Ishikawa (cell line): ENCODE results near the gene OR2L5.

ENCODE experiments used
- CREB1 ChIP-seq: IDR thresholded peaks from 2 replicates; pipeline ENCODE4 v1.6.1; 2012; ENCODE audit warnings: low read depth
- EGR1 ChIP-seq: IDR thresholded peaks from 2 replicates; pipeline ENCODE4 v1.6.1; 2012
- EP300 ChIP-seq: IDR thresholded peaks from 2 replicates; pipeline ENCODE4 v1.6.1; 2012; ENCODE audit warnings: borderline replicate concordance
- FOXM1 ChIP-seq: IDR thresholded peaks from 2 replicates; pipeline ENCODE4 v1.6.1; 2012; ENCODE audit warnings: low read depth, borderline replicate concordance
- RAD21 ChIP-seq: IDR thresholded peaks from 2 replicates; pipeline ENCODE4 v1.6.1; 2012; ENCODE audit warnings: low read depth
- TAF1 ChIP-seq: IDR thresholded peaks from 2 replicates; pipeline ENCODE4 v1.6.1; 2012; ENCODE audit warnings: low read depth, mild to moderate bottlenecking
- TEAD4 ChIP-seq: IDR thresholded peaks from 2 replicates; pipeline ENCODE4 v1.6.1; 2012
- YY1 ChIP-seq: IDR thresholded peaks from 2 replicates; pipeline ENCODE4 v1.6.1; 2012; ENCODE audit warnings: low read depth
- TF ChIP-seq, protein P1 (sequence below): IDR thresholded peaks from 2 replicates; pipeline ENCODE4 v1.6.1; 2012; ENCODE audit warnings: low read depth, mild to moderate bottlenecking
- TF ChIP-seq, protein P2 (sequence below): IDR thresholded peaks from 2 replicates; pipeline ENCODE4 v1.6.1; 2012

DNA sequence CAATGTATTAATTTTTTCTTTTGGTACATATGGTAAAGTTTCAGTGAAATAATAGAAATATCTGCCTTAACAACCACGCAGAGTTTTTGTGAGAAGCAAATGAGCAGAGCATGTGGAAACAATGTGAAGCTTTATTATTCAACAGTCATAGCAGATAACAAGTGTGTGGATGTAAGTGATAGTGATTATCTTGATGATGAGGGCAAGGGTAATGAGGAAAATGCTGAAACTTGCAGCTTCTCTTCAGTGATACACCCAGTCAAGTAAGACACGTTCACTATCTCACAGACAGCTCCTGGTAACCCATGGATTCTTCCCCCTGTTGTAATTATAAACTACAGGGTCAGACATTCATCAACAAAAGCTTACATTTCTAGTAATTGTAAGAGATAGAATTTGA lies 14.6 kb upstream of the OR2L5 start:
- TF ChIP-seq, protein P1, sequence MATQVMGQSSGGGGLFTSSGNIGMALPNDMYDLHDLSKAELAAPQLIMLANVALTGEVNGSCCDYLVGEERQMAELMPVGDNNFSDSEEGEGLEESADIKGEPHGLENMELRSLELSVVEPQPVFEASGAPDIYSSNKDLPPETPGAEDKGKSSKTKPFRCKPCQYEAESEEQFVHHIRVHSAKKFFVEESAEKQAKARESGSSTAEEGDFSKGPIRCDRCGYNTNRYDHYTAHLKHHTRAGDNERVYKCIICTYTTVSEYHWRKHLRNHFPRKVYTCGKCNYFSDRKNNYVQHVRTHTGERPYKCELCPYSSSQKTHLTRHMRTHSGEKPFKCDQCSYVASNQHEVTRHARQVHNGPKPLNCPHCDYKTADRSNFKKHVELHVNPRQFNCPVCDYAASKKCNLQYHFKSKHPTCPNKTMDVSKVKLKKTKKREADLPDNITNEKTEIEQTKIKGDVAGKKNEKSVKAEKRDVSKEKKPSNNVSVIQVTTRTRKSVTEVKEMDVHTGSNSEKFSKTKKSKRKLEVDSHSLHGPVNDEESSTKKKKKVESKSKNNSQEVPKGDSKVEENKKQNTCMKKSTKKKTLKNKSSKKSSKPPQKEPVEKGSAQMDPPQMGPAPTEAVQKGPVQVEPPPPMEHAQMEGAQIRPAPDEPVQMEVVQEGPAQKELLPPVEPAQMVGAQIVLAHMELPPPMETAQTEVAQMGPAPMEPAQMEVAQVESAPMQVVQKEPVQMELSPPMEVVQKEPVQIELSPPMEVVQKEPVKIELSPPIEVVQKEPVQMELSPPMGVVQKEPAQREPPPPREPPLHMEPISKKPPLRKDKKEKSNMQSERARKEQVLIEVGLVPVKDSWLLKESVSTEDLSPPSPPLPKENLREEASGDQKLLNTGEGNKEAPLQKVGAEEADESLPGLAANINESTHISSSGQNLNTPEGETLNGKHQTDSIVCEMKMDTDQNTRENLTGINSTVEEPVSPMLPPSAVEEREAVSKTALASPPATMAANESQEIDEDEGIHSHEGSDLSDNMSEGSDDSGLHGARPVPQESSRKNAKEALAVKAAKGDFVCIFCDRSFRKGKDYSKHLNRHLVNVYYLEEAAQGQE = no peak
- TF ChIP-seq YY1 = no peak
- TF ChIP-seq RAD21 = no peak
- TF ChIP-seq CREB1 = no peak
- TF ChIP-seq FOXM1 = no peak
- TF ChIP-seq, protein P2, sequence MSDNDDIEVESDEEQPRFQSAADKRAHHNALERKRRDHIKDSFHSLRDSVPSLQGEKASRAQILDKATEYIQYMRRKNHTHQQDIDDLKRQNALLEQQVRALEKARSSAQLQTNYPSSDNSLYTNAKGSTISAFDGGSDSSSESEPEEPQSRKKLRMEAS = no peak
- TF ChIP-seq EP300 = no peak
- TF ChIP-seq TAF1 = no peak
- TF ChIP-seq TEAD4 = no peak
- TF ChIP-seq EGR1 = no peak
